ENCODE measurements around the gene GID8.

Gene GID8

DNA sequence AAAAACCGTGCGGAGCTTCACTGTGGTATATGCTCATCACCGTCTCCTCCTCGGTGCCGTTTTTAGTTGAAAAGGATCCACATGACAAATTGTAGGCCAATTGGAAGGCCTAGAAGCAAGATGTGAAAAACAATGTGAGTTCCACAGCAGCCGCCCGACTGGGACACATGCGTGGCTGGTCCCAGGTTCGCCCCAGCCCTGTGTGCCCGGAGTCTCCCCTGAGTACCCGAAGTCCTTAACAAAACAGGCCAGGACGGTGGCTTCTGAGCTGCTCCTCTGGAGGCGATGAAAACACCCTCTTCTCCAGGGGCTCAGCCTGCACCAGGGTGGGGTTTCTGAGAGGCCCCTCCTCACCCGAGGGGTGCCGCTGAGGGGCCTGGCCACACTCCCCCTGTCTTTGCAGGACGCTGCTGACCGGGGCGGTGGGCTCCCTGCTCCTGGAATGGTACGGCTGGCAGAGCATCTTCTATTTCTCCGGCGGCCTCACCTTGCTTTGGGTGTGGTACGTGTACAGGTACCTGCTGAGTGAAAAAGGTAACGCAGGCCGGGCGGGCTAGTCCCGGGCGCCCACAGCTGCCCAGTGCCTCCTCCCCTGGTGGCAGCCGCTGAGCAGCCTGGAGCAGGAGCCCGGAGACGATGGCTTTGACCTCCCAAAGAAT lies 24.4 kb downstream of the GID8 start:
- ChIA-PET CTCF (interaction anchor here (0.6 to 1.5 kb wide), 3 partner anchors 8 to 459 kb away, joined by 3 to 6 read pairs (median 3); no protein-coding TSS in a partner anchor), POLR2A (ENCODE audit: low non-redundant PET) (no interaction called here)
- no peak for TF ChIP-seq CTCF (conservative IDR thresholded peaks at IDR 0.05; ENCODE audit: low read depth)
- H3K27ac ChIP-seq: peak overlapping the region; percentile 46
- DNase-seq (ENCODE audit: low spot score): no peak

DNA sequence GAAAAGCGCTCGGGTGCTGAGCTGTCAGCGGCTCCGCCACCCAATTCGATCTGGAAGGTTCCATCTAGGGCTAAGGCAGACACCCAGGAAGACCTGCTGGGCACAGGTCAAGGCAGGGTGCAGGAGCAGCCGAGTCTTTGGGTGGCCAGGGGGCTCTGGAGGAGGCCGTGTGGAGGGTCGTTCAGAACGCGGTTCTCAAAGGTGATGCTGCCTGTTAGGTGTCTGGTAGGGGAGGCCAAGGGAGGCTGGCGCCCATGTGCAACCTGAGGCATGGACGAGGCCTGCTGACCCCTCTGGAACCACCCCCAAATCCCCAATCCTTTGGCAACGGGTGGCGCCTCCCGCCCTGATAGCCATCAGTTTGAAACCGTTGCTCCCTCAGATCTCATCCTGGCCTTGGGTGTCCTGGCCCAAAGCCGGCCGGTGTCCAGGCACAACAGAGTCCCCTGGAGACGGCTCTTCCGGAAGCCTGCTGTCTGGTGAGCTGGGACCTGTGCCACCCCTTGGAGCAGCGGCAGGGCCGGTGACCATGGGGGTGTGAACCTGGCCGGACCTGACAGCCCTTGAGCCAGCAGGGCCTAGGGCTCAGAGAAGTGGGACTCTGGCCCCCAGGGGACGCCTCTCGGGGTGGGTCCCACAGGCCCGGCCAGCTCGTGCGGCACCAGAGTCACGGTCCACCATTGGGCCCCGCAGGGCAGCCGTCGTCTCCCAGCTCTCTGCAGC lies 25.1 kb downstream of the GID8 start:
- TF ChIP-seq CTCF (conservative IDR thresholded peaks at IDR 0.05; ENCODE audit: low read depth): no peak
- H3K27ac ChIP-seq: no peak overlapping the region
- no peak for DNase-seq (ENCODE audit: low spot score)
- ChIA-PET CTCF (interaction anchor here (0.7 to 1.0 kb wide), 2 partner anchors 8 to 204 kb away, joined by 3 read pairs; no protein-coding TSS in a partner anchor), POLR2A (ENCODE audit: low non-redundant PET) (no interaction called here)

GRCh38 chr20:62963614-62964397 lies 25.9 kb downstream of the GID8 start:
- ChIA-PET CTCF (interaction anchor here (0.7 to 2.3 kb wide), 6 partner anchors 9 to 628 kb away, joined by 3 to 11 read pairs (median 4); no protein-coding TSS in a partner anchor), POLR2A (ENCODE audit: low non-redundant PET) (no interaction called here)
- H3K27ac ChIP-seq: no peak overlapping the region
- DNase-seq (ENCODE audit: low spot score): no peak
- no peak for TF ChIP-seq CTCF (conservative IDR thresholded peaks at IDR 0.05; ENCODE audit: low read depth)

DNA sequence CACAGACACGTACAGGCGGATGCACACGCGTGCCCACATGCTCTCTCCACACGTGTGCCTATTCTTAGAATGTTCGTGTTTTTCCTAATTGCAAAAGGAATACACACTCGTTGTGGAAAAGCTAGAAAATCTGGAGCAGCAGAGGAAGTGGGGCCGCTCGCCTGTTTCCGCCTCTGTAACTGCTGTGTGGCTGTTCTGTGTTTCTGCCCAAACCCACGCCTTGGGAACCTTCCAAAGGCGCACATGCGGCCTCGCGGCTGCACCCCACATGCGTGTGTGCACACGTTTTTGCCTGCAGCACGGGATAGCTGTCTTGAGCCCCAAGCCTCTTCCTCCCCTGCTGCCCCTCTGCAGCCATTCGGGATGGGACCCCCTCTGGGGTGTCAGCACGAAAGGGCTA lies 26.8 kb downstream of the GID8 start:
- ChIA-PET CTCF (interaction anchor here (1.0 to 2.3 kb wide), 5 partner anchors 8 to 46 kb away, joined by 3 to 11 read pairs (median 4); no protein-coding TSS in a partner anchor), POLR2A (ENCODE audit: low non-redundant PET) (no interaction called here)
- H3K27ac ChIP-seq: no peak overlapping the region
- DNase-seq (ENCODE audit: low spot score): no peak
- TF ChIP-seq CTCF (conservative IDR thresholded peaks at IDR 0.05; ENCODE audit: low read depth): no peak

DNA sequence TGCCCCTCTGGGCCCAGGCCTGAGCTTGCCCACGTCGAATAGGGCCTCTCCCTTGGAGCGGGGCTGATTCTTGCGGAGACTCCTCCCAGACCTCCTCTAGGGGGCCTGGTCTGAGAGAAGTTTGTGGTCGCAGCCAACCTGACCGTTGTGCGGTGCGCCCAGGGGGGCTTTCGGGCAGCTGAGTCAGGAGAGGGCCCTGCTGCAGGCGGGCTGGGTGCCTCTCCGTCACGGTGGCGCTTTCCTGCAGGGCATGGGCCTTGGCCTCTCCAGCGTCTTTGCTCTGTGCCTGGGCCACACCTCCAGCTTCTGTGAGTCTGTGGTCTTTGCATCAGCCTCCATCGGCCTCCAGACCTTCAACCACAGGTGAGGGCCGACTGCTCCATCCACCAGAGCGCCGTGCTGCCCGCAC lies 27.4 kb downstream of the GID8 start:
- no peak for TF ChIP-seq CTCF (conservative IDR thresholded peaks at IDR 0.05; ENCODE audit: low read depth)
- no peak for DNase-seq (ENCODE audit: low spot score)
- CTCF ChIA-PET: interaction anchor here (0.8 to 2.3 kb wide), 5 partner anchors 7 to 44 kb away, joined by 3 to 11 read pairs (median 4); no protein-coding TSS in a partner anchor
- POLR2A ChIA-PET (ENCODE audit: low non-redundant PET): no interaction called here
- H3K27ac ChIP-seq: no peak overlapping the region

Measured in RWPE1 (cell line).